HEK293 (cell line): ENCODE results near the gene APOL2.

Source experiments
- CTCF ChIA-PET: fragments of 350-600 bp; formaldehyde crosslinking; extraction: SDS; loops from one replicate; lab custom pipeline; 2021; ENCODE audit warnings: antibody characterized with exemption; lab: Yijun Ruan, JAX
- POLR2A ChIA-PET: fragments of 300-600 bp; formaldehyde crosslinking; extraction: SDS; loops from one replicate; lab custom pipeline; 2020; ENCODE audit warnings: antibody characterized with exemption, inconsistent platforms; lab: Yijun Ruan, JAX
- H3K27ac ChIP-seq: fragments of 200-500 bp; sonication (Bioruptor generic); 2 replicates; pipeline ENCODE4 v1.5.1; 2014; ENCODE audit warnings: low read depth, low read length, control low read depth, inconsistent platforms; ENCODE audit errors: extremely low read depth
- H3K36me3 ChIP-seq, 2 experiments: fragments of 200-500 bp in 1 of 2; sonication (Bioruptor generic) in 1 of 2; 1 replicate in 1 of 2; 2 replicates in 1 of 2; pipeline ENCODE4 v1.5.1; 2014 to 2017; ENCODE audit warnings: inconsistent platforms in 2 of 2, low read length in 2 of 2; ENCODE audit not compliant: control insufficient read depth in 2 of 2, insufficient read depth in 1 of 2
- H3K4me1 ChIP-seq: fragments of 200-500 bp; sonication (Bioruptor generic); 2 replicates; pipeline ENCODE4 v1.5.1; 2014; ENCODE audit warnings: mild to moderate bottlenecking, low read length, inconsistent platforms; ENCODE audit not compliant: control insufficient read depth, insufficient read depth
- H3K4me3 ChIP-seq: 2 replicates; pipeline ENCODE4 v1.5.1; 2011; ENCODE audit warnings: low read depth, mild to moderate bottlenecking, control low read depth, low read length, moderate library complexity
- H3K9me3 ChIP-seq: fragments of 200-500 bp; sonication (Bioruptor generic); 2 replicates; pipeline ENCODE4 v1.5.1; 2014; ENCODE audit warnings: low read depth, low read length, inconsistent platforms; ENCODE audit not compliant: control insufficient read depth, insufficient read depth
- ATF2 ChIP-seq: fragments of 450-650 bp; formaldehyde crosslinking; IDR thresholded peaks from 2 replicates; pipeline ENCODE4 v1.5.1; 2016; ENCODE audit warnings: missing biosample characterization, missing genetic modification characterization, low read depth
- BCL11A ChIP-seq: fragments of 450-650 bp; formaldehyde crosslinking; IDR thresholded peaks from 2 replicates; pipeline ENCODE4 v1.5.1; 2016; ENCODE audit warnings: low read depth, missing biosample characterization, missing genetic modification characterization
- GLIS1 ChIP-seq: fragments of 450-650 bp; formaldehyde crosslinking; IDR thresholded peaks from 2 replicates; pipeline ENCODE4 v1.5.1; 2016; ENCODE audit warnings: missing biosample characterization, missing genetic modification characterization
- IKZF3 ChIP-seq: fragments of 450-650 bp; IDR thresholded peaks from 2 replicates; pipeline ENCODE4 v1.5.0; 2018; ENCODE audit warnings: missing biosample characterization, mild to moderate bottlenecking, missing genetic modification characterization, moderate library complexity
- KLF8 ChIP-seq: fragments of 450-650 bp; formaldehyde crosslinking; IDR thresholded peaks from 2 replicates; pipeline ENCODE4 v1.5.1; 2016; ENCODE audit warnings: missing biosample characterization, missing genetic modification characterization
- MEIS1 ChIP-seq: sonication (generic); formaldehyde crosslinking; IDR thresholded peaks from 2 replicates; pipeline ENCODE4 v1.8.1; 2022; ENCODE audit warnings: missing genetic modification reagents, mild to moderate bottlenecking, borderline replicate concordance
- REPIN1 ChIP-seq: fragments of 450-650 bp; formaldehyde crosslinking; IDR thresholded peaks from 2 replicates; pipeline ENCODE4 v1.5.1; 2017; ENCODE audit warnings: missing biosample characterization, missing genetic modification characterization, low read depth
- ZBTB17 ChIP-seq: fragments of 450-650 bp; formaldehyde crosslinking; IDR thresholded peaks from 2 replicates; pipeline ENCODE4 v1.5.1; 2016; ENCODE audit warnings: missing biosample characterization, missing genetic modification characterization
- ZNF10 ChIP-seq: fragments of 450-650 bp; formaldehyde crosslinking; IDR thresholded peaks from 2 replicates; pipeline ENCODE4 v1.5.1; 2017; ENCODE audit warnings: missing biosample characterization, missing genetic modification characterization
- ZNF138 ChIP-seq: fragments of 450-650 bp; formaldehyde crosslinking; IDR thresholded peaks from 2 replicates; pipeline ENCODE4 v1.5.1; 2016; ENCODE audit warnings: missing biosample characterization, missing genetic modification characterization, borderline replicate concordance
- ZNF449 ChIP-seq: fragments of 450-650 bp; formaldehyde crosslinking; IDR thresholded peaks from 2 replicates; pipeline ENCODE4 v1.5.1; 2017; ENCODE audit warnings: missing biosample characterization, mild to moderate bottlenecking, missing genetic modification characterization, moderate library complexity
- ZNF514 ChIP-seq: fragments of 450-650 bp; formaldehyde crosslinking; IDR thresholded peaks from 2 replicates; pipeline ENCODE4 v1.5.1; 2016; ENCODE audit warnings: missing biosample characterization, missing genetic modification characterization
- ZNF621 ChIP-seq: fragments of 450-650 bp; formaldehyde crosslinking; IDR thresholded peaks from 2 replicates; pipeline ENCODE4 v1.5.1; 2017; ENCODE audit warnings: missing biosample characterization, missing genetic modification characterization
- TF ChIP-seq, protein P1 (sequence below): fragments of 450-650 bp; formaldehyde crosslinking; IDR thresholded peaks from 2 replicates; pipeline ENCODE4 v1.5.1; 2016; ENCODE audit warnings: missing biosample characterization, missing genetic modification characterization, borderline replicate concordance
- TF ChIP-seq, protein P2 (sequence below): fragments of 450-650 bp; formaldehyde crosslinking; conservative IDR thresholded peaks from 2 replicates; pipeline ENCODE4 v1.5.1; 2016; ENCODE audit warnings: low read depth, missing biosample characterization, missing genetic modification characterization
- TF ChIP-seq, protein P3 (sequence below): fragments of 450-650 bp; formaldehyde crosslinking; IDR thresholded peaks from 2 replicates; pipeline ENCODE4 v1.5.1; 2016; ENCODE audit warnings: missing biosample characterization, missing genetic modification characterization

APOL2 gene

DNA sequence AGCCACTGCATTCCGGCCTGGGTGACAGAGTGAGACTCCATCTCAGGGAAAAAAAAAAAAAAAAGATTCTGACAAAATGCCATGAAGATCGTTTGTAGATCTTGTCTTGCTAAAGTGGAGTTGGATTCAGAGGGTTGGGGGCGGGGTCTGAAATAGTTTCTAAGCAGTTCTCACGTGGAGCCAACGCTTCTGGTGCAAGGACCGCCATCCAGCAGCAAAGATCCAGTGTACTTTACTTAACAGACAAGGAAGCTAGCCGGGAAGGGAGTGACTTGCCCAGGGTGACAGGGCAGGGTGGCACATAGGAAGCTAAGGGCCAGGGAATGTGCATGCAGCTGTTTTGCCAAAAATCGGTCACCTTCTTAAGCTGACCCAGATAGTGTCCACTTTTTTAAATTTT, 41.1 kb upstream of the APOL2 start (continued):
- TF ChIP-seq, protein P1, sequence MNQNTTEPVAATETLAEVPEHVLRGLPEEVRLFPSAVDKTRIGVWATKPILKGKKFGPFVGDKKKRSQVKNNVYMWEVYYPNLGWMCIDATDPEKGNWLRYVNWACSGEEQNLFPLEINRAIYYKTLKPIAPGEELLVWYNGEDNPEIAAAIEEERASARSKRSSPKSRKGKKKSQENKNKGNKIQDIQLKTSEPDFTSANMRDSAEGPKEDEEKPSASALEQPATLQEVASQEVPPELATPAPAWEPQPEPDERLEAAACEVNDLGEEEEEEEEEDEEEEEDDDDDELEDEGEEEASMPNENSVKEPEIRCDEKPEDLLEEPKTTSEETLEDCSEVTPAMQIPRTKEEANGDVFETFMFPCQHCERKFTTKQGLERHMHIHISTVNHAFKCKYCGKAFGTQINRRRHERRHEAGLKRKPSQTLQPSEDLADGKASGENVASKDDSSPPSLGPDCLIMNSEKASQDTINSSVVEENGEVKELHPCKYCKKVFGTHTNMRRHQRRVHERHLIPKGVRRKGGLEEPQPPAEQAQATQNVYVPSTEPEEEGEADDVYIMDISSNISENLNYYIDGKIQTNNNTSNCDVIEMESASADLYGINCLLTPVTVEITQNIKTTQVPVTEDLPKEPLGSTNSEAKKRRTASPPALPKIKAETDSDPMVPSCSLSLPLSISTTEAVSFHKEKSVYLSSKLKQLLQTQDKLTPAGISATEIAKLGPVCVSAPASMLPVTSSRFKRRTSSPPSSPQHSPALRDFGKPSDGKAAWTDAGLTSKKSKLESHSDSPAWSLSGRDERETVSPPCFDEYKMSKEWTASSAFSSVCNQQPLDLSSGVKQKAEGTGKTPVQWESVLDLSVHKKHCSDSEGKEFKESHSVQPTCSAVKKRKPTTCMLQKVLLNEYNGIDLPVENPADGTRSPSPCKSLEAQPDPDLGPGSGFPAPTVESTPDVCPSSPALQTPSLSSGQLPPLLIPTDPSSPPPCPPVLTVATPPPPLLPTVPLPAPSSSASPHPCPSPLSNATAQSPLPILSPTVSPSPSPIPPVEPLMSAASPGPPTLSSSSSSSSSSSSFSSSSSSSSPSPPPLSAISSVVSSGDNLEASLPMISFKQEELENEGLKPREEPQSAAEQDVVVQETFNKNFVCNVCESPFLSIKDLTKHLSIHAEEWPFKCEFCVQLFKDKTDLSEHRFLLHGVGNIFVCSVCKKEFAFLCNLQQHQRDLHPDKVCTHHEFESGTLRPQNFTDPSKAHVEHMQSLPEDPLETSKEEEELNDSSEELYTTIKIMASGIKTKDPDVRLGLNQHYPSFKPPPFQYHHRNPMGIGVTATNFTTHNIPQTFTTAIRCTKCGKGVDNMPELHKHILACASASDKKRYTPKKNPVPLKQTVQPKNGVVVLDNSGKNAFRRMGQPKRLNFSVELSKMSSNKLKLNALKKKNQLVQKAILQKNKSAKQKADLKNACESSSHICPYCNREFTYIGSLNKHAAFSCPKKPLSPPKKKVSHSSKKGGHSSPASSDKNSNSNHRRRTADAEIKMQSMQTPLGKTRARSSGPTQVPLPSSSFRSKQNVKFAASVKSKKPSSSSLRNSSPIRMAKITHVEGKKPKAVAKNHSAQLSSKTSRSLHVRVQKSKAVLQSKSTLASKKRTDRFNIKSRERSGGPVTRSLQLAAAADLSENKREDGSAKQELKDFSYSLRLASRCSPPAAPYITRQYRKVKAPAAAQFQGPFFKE (tag by site-specific recombination), result no peak

GRCh38 chr22:36279219-36279666, 39.9 kb upstream of the APOL2 start:
- H3K4me3 ChIP-seq, result no peak overlapping the region
- TF ChIP-seq ZNF449 (no peak), ATF2 (tag by site-specific recombination) (no peak), ZNF10 (tag by site-specific recombination) (no peak), REPIN1 (no peak), ZNF138 (tag by site-specific recombination) (no peak), GLIS1 (tag by site-specific recombination) (no peak), ZNF514 (no peak), IKZF3 (no peak), ZBTB17 (tag by site-specific recombination) (no peak), BCL11A (no peak), MEIS1 (CRISPR knock-in tag) (no peak), ZNF621 (tag by site-specific recombination) (no peak), KLF8 (tag by site-specific recombination) (no peak)
- TF ChIP-seq, protein P2, sequence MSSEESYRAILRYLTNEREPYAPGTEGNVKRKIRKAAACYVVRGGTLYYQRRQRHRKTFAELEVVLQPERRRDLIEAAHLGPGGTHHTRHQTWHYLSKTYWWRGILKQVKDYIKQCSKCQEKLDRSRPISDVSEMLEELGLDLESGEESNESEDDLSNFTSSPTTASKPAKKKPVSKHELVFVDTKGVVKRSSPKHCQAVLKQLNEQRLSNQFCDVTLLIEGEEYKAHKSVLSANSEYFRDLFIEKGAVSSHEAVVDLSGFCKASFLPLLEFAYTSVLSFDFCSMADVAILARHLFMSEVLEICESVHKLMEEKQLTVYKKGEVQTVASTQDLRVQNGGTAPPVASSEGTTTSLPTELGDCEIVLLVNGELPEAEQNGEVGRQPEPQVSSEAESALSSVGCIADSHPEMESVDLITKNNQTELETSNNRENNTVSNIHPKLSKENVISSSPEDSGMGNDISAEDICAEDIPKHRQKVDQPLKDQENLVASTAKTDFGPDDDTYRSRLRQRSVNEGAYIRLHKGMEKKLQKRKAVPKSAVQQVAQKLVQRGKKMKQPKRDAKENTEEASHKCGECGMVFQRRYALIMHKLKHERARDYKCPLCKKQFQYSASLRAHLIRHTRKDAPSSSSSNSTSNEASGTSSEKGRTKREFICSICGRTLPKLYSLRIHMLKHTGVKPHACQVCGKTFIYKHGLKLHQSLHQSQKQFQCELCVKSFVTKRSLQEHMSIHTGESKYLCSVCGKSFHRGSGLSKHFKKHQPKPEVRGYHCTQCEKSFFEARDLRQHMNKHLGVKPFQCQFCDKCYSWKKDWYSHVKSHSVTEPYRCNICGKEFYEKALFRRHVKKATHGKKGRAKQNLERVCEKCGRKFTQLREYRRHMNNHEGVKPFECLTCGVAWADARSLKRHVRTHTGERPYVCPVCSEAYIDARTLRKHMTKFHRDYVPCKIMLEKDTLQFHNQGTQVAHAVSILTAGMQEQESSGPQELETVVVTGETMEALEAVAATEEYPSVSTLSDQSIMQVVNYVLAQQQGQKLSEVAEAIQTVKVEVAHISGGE (tag by site-specific recombination), result no peak
- TF ChIP-seq, protein P3, sequence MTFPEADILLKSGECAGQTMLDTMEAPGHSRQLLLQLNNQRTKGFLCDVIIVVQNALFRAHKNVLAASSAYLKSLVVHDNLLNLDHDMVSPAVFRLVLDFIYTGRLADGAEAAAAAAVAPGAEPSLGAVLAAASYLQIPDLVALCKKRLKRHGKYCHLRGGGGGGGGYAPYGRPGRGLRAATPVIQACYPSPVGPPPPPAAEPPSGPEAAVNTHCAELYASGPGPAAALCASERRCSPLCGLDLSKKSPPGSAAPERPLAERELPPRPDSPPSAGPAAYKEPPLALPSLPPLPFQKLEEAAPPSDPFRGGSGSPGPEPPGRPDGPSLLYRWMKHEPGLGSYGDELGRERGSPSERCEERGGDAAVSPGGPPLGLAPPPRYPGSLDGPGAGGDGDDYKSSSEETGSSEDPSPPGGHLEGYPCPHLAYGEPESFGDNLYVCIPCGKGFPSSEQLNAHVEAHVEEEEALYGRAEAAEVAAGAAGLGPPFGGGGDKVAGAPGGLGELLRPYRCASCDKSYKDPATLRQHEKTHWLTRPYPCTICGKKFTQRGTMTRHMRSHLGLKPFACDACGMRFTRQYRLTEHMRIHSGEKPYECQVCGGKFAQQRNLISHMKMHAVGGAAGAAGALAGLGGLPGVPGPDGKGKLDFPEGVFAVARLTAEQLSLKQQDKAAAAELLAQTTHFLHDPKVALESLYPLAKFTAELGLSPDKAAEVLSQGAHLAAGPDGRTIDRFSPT (tag by site-specific recombination), result no peak
- POLR2A ChIA-PET, result interaction anchor here (1.9 kb wide), 1 partner anchor 40 kb away, joined by 8 read pairs; the partner anchor contains the start of gene APOL2
- H3K4me1 ChIP-seq, result no peaks in the 10 kb centered on the region
- no peaks in the 10 kb centered on the region for H3K9me3 ChIP-seq
- CTCF ChIA-PET, result interaction anchor here (1.7 to 3.0 kb wide), 5 partner anchors 13 to 98 kb away, joined by 7 to 22 read pairs (median 13); partner anchors contain the start of gene APOL2
- H3K36me3 ChIP-seq, result peaks cover 18 to 41% of the 10 kb centered on the region in 2 experiments
- H3K27ac ChIP-seq, result no peak overlapping the region
